ENCODE data around the gene ANO9.

DNA sequence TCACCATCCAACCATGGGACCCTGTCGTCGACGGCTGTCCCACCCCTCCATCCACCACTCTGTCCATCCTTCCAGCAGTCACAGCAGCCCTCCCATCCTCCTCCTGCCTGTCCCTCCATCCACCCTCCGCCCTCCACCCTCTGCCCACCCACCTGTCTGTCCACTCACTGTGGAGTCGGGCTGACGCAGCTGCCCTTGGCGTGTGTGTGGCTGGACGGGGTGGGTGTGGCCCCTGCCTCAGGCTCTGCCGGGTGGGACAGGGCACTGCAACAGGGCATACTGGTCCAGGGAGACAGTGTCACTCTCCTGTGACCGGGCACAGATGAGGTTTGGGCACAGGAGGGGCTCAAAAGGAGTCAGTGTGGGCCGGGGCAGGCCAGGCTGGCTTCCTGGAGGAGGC lies 45.9 kb downstream of the ANO9 start:
- TF ChIP-seq, protein P1, sequence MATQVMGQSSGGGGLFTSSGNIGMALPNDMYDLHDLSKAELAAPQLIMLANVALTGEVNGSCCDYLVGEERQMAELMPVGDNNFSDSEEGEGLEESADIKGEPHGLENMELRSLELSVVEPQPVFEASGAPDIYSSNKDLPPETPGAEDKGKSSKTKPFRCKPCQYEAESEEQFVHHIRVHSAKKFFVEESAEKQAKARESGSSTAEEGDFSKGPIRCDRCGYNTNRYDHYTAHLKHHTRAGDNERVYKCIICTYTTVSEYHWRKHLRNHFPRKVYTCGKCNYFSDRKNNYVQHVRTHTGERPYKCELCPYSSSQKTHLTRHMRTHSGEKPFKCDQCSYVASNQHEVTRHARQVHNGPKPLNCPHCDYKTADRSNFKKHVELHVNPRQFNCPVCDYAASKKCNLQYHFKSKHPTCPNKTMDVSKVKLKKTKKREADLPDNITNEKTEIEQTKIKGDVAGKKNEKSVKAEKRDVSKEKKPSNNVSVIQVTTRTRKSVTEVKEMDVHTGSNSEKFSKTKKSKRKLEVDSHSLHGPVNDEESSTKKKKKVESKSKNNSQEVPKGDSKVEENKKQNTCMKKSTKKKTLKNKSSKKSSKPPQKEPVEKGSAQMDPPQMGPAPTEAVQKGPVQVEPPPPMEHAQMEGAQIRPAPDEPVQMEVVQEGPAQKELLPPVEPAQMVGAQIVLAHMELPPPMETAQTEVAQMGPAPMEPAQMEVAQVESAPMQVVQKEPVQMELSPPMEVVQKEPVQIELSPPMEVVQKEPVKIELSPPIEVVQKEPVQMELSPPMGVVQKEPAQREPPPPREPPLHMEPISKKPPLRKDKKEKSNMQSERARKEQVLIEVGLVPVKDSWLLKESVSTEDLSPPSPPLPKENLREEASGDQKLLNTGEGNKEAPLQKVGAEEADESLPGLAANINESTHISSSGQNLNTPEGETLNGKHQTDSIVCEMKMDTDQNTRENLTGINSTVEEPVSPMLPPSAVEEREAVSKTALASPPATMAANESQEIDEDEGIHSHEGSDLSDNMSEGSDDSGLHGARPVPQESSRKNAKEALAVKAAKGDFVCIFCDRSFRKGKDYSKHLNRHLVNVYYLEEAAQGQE (IDR thresholded peaks at IDR 0.05), result no peak
- TF ChIP-seq, protein P2, sequence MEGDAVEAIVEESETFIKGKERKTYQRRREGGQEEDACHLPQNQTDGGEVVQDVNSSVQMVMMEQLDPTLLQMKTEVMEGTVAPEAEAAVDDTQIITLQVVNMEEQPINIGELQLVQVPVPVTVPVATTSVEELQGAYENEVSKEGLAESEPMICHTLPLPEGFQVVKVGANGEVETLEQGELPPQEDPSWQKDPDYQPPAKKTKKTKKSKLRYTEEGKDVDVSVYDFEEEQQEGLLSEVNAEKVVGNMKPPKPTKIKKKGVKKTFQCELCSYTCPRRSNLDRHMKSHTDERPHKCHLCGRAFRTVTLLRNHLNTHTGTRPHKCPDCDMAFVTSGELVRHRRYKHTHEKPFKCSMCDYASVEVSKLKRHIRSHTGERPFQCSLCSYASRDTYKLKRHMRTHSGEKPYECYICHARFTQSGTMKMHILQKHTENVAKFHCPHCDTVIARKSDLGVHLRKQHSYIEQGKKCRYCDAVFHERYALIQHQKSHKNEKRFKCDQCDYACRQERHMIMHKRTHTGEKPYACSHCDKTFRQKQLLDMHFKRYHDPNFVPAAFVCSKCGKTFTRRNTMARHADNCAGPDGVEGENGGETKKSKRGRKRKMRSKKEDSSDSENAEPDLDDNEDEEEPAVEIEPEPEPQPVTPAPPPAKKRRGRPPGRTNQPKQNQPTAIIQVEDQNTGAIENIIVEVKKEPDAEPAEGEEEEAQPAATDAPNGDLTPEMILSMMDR (IDR thresholded peaks at IDR 0.05; ENCODE audit: low read depth, low read length, missing input control), result no peak
- no peak for TF ChIP-seq TAF1 (conservative IDR thresholded peaks at IDR 0.05)
- TF ChIP-seq SP1 (IDR thresholded peaks at IDR 0.05), result no peak
- TF ChIP-seq, protein P3, sequence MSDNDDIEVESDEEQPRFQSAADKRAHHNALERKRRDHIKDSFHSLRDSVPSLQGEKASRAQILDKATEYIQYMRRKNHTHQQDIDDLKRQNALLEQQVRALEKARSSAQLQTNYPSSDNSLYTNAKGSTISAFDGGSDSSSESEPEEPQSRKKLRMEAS (IDR thresholded peaks at IDR 0.05), result no peak
- TF ChIP-seq FOXA1 (IDR thresholded peaks at IDR 0.05), result no peak

Measured in liver (tissue), 3 donors.